ENCODE measurements around the gene ATP5F1A.

ATP5F1A gene

GRCh38 chr18:46037512-46038305, 60.4 kb downstream of the ATP5F1A start:
- TF ChIP-seq, protein P1, sequence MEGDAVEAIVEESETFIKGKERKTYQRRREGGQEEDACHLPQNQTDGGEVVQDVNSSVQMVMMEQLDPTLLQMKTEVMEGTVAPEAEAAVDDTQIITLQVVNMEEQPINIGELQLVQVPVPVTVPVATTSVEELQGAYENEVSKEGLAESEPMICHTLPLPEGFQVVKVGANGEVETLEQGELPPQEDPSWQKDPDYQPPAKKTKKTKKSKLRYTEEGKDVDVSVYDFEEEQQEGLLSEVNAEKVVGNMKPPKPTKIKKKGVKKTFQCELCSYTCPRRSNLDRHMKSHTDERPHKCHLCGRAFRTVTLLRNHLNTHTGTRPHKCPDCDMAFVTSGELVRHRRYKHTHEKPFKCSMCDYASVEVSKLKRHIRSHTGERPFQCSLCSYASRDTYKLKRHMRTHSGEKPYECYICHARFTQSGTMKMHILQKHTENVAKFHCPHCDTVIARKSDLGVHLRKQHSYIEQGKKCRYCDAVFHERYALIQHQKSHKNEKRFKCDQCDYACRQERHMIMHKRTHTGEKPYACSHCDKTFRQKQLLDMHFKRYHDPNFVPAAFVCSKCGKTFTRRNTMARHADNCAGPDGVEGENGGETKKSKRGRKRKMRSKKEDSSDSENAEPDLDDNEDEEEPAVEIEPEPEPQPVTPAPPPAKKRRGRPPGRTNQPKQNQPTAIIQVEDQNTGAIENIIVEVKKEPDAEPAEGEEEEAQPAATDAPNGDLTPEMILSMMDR (IDR thresholded peaks at IDR 0.05): no peak

DNA sequence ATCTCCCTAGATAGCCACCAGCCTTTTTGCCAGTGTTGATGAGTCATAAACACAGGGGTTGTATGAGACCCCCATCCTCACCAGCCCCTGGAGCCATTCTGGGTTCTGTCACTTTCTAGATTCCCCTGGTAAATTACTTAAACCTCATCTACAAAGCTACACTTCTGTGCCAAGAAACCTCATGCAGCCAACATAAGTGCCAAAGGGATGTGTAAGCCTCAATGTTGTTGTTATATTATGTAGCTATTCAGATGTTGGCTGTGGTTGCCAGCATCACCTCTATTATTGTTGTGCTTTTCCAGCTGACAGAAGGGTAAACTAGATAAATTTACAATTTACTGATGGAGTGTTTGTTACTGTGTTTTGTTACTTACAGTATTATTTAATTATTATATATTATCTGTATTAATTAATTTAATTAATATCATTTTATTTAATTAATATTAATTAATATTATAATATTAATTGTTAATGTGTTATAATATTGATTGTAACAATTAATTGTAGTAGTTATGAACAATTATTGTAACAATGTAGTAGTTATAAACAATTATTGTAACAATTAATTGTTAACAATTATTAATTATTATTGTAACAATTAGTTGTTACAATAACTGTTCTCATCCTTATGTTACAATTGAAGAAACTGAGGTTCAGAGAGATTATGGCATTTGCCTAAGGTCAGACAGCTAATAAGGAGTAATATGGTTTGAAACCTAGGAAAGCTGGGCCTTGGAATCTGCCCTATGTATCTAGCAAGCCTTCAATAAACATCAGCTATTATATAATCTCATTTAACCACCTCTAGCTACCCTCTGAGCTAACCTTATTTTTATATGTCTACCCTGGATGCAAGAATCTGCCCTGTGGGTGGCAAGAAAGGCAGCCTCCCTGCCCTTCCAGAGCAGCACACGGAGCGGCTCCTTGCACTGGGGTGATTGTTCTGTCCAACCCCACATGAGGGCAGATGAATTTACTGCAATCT, 62.1 kb downstream of the ATP5F1A start:
- TF ChIP-seq, protein P1 (IDR thresholded peaks at IDR 0.05): no peak

GRCh38 chr18:46034230-46034629, 63.9 kb downstream of the ATP5F1A start:
- TF ChIP-seq, protein P1 (IDR thresholded peaks at IDR 0.05): no peak

DNA sequence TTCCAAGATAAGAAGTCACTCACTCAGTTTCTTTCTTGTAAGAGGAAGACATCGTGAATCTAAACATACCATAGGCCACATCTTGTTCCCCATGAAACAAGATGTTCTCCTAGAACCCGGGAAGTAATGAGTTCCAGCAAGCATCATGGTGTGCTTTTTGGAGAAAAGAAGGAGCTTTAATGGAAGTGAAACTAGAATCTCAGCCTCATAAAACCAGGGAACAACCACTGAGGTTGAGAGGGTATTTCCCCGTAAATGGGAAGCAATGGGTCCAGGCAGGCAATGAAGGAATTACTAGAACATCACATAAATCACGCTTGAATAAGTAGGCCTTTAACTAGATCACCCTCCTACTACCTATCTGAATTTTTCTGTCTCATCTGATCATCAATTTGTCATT, 66.4 kb downstream of the ATP5F1A start:
- TF ChIP-seq, protein P1 (IDR thresholded peaks at IDR 0.05): no peak
